NB4 (cell line): ENCODE results near the gene ZNF688.
A peak's percentile ranks its signal among the peaks of the same experiment; 100 is the strongest.

ENCODE experiments used
- DNase-seq: peaks from one replicate; pipeline ENCODE4 v3.0.0; 2010; ENCODE audit warnings: low read depth
- H3K4me3 ChIP-seq: one replicate; pipeline ENCODE4 v1.5.1; 2011; ENCODE audit warnings: mild to moderate bottlenecking, low read depth, low read length, moderate library complexity
- MYC ChIP-seq: IDR thresholded peaks from 2 replicates; pipeline ENCODE4 v1.6.1; 2011; ENCODE audit warnings: low read depth, low read length
- POLR2A ChIP-seq: IDR thresholded peaks from 2 replicates; pipeline ENCODE4 v1.6.1; 2011; ENCODE audit warnings: mild to moderate bottlenecking; ENCODE audit not compliant: insufficient read length; ENCODE audit errors: extremely low read depth
- TF ChIP-seq, protein P1 (sequence below): IDR thresholded peaks from 2 replicates; pipeline ENCODE4 v1.6.1; 2011; ENCODE audit warnings: low read depth, low read length
- TF ChIP-seq, protein P2 (sequence below): IDR thresholded peaks from one replicate; pipeline ENCODE4 v1.5.1; 2012; ENCODE audit warnings: low read depth, low read length

Gene ZNF688

GRCh38 chr16:30530163-30531037 lies 41.1 kb downstream of the ZNF688 start:
- TF ChIP-seq MYC (no peak), POLR2A (no peak)
- TF ChIP-seq, protein P1, sequence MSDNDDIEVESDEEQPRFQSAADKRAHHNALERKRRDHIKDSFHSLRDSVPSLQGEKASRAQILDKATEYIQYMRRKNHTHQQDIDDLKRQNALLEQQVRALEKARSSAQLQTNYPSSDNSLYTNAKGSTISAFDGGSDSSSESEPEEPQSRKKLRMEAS, result no peak
- TF ChIP-seq, protein P2, sequence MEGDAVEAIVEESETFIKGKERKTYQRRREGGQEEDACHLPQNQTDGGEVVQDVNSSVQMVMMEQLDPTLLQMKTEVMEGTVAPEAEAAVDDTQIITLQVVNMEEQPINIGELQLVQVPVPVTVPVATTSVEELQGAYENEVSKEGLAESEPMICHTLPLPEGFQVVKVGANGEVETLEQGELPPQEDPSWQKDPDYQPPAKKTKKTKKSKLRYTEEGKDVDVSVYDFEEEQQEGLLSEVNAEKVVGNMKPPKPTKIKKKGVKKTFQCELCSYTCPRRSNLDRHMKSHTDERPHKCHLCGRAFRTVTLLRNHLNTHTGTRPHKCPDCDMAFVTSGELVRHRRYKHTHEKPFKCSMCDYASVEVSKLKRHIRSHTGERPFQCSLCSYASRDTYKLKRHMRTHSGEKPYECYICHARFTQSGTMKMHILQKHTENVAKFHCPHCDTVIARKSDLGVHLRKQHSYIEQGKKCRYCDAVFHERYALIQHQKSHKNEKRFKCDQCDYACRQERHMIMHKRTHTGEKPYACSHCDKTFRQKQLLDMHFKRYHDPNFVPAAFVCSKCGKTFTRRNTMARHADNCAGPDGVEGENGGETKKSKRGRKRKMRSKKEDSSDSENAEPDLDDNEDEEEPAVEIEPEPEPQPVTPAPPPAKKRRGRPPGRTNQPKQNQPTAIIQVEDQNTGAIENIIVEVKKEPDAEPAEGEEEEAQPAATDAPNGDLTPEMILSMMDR, result no peak
- peak; percentile 34 for DNase-seq
- no peak overlapping the region for H3K4me3 ChIP-seq

GRCh38 chr16:30528799-30529457 lies 42.6 kb downstream of the ZNF688 start:
- no peak overlapping the region for H3K4me3 ChIP-seq
- DNase-seq, result no peak
- TF ChIP-seq MYC (no peak), POLR2A (no peak)
- TF ChIP-seq, protein P1, result no peak
- TF ChIP-seq, protein P2, result no peak

DNA sequence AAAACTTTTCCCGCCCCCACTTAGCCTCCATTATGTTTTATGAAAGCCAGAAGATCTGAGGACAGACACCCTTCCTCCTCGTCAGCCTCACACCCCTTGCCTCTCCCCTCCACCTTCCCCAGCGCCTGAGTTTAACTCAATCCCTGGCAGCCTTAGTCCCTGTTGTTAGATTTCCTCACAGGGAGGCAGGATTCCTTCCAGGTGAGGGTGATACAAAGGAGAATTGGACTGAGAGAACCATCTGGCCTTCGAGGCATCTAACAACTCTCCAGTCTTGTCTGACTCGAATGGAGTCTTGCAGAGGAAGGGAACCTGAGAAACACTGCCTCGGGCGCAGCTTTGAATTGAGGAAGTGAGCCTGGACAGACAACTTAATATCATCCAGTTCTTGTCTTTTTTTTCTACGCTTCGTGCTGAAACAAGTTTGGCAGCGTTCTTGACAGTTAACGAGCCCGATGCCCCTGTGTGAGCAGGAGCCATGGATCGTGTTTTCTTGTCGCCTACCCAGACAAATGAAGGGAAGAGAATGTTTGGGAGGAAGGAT lies 43.8 kb downstream of the ZNF688 start:
- TF ChIP-seq, protein P1, result peak; percentile 48; the same call in 1 of the 2 replicates
- TF ChIP-seq MYC (no peak), POLR2A (no peak)
- TF ChIP-seq, protein P2, result no peak
- DNase-seq, result peak; percentile 89
- H3K4me3 ChIP-seq, result peak overlapping the region; percentile 52

DNA sequence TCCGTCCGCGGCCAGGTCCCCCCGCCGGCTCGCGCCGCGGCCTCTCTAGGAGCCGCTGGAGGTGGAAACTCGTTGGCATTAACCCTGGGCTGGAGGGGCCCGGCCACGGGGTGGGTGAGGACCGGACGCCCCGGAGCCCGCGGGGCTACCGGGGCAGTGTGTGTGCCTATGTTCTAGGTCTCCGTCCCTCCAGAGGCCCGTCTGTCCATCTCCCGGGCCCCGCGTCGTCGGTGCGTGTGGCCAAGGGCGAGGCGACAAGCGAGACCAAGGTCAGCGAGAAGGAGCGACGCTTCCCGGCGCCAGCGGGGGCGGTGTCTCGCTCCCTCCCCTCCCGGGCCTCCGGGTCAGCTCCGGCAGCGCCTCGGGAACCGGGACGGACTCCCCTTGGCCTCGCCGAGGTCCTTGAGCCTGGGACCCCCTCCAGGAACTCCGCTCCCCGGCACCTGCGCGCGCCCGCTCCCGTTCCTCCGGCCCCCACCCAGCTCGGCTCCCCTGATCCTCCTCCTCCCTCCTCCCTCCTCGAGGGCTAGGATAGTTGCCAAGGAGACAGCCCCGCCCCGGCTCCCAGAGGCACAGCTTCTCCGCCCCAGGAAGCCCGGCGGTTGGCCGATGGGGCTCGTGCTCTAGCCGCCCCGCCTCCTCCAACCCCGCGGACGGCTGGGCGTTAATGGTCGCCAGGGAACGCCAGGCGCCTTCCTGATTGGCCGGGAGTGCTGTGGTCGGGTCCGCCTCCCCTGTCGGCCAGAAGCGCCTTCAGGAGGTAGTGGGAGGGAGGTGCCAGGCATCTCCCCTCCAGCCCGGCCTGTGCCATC lies 44.5 kb downstream of the ZNF688 start:
- TF ChIP-seq MYC (peak; percentile 49), POLR2A (peak; percentile 62)
- TF ChIP-seq, protein P1, result peak; percentile 34
- TF ChIP-seq, protein P2, result no peak
- peak overlapping the region; percentile 69 for H3K4me3 ChIP-seq
- peak; percentile 99 for DNase-seq

- peak within 1 kb of the TSS; percentile 69 for H3K4me3 ChIP-seq
- DNase-seq, result peak; percentile 63
- TF ChIP-seq, protein P1, result no peak
- TF ChIP-seq, protein P2, result no peak
- TF ChIP-seq MYC (no peak), POLR2A (no peak)
Observed at GRCh38 chr16:30526137-30526822, 45.2 kb downstream of the ZNF688 start, which contains the start of gene ZNF768. TSS of gene ZNF768 (minus strand) at chr16:30526566. CDS start at chr16:30526413, 153 bp downstream.
